Measurements from ENCODE around the gene UQCC5.

Gene UQCC5

DNA sequence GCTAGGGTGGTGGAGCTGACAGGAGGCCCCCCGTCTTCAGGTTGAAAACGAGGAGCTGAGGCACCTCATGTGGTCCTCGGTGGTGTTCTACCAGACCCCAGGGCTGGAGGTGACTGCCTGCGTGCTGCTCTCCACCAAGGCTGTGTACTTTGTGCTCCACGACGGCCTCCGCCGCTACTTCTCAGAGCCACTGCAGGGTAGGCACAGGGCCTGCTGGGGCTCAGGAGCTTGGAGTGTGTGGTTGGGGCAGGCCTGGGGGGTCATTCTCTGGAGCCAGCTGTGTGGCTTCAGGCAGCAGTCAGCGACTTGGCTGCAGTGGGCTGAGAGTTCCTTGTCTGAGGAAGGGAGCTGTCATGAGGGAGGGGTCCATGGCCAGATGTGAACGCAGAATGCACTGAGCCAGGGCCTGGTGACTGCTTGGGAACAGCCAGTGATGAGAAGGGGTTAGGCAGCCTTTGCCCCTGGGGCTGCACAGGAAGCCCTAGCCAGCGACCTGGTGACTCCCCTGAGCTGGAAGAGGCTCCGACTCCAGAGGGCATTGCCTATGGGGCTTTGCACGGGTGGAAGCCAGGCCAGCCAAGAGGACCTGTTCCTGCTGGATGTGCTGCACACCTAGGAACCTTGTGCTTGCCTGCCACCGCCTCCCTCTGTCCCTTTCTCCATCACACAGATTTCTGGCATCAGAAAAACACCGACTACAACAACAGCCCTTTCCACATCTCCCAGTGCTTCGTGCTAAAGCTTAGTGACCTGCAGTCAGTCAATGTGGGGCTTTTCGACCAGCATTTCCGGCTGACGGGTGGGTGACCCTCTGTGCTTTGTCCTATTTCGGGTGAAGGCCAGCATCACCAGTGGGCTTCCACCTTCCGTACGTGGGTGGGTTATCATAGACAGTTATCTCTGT lies 46.1 kb upstream of the UQCC5 start:
- in situ Hi-C loops (cut with HindIII; ENCODE audit: low pct_ligation_motif_present, low sequenced_read_pairs), result no loop called here
- TF ChIP-seq, protein P1, sequence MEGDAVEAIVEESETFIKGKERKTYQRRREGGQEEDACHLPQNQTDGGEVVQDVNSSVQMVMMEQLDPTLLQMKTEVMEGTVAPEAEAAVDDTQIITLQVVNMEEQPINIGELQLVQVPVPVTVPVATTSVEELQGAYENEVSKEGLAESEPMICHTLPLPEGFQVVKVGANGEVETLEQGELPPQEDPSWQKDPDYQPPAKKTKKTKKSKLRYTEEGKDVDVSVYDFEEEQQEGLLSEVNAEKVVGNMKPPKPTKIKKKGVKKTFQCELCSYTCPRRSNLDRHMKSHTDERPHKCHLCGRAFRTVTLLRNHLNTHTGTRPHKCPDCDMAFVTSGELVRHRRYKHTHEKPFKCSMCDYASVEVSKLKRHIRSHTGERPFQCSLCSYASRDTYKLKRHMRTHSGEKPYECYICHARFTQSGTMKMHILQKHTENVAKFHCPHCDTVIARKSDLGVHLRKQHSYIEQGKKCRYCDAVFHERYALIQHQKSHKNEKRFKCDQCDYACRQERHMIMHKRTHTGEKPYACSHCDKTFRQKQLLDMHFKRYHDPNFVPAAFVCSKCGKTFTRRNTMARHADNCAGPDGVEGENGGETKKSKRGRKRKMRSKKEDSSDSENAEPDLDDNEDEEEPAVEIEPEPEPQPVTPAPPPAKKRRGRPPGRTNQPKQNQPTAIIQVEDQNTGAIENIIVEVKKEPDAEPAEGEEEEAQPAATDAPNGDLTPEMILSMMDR (IDR thresholded peaks at IDR 0.05; ENCODE audit: low read depth, low read length, missing control alignments), result no peak
- Histone ChIP-seq H3K36me3 (replicated peaks) (peaks cover 61% of the 10 kb centered on the region), H3K4me3 (ENCODE audit: low read depth, low read length) (no peak overlapping the region), H3K27me3 (replicated peaks) (no peaks in the 10 kb centered on the region), H3K27ac (peak overlapping the region; percentile 39)
- DNase-seq, result no peak

DNA sequence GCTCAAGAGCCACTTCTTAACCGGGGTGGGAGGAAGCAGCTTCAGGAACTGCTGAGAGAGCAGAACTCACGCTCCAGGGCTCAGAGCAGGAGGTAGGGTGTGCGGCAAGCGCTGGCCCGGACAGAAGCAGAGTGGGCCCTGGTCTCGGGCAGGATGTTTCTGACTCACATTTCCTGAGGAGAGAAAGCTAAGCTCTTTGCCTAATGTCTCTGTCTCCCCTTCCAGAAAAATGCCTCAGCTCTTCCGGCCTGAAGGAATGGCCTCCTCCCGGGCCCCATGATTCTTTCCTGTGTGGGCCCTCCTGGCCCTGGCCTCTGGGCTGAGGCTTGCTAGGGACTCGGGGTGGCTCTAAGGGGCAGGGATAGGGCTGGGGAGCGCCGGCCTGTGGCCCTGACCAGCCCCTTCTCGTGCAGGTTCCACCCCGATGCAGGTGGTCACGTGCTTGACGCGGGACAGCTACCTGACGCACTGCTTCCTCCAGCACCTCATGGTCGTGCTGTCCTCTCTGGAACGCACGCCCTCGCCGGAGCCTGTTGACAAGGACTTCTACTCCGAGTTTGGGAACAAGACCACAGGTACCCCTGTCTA lies 45.4 kb upstream of the UQCC5 start:
- TF ChIP-seq, protein P1 (IDR thresholded peaks at IDR 0.05; ENCODE audit: low read depth, low read length, missing control alignments), result no peak
- peak; percentile 53 for DNase-seq
- in situ Hi-C loops (cut with HindIII; ENCODE audit: low pct_ligation_motif_present, low sequenced_read_pairs), result no loop called here
- Histone ChIP-seq H3K4me3 (ENCODE audit: low read depth, low read length) (no peak overlapping the region), H3K27me3 (replicated peaks) (no peaks in the 10 kb centered on the region), H3K27ac (peak overlapping the region; percentile 39), H3K36me3 (replicated peaks) (peaks cover 56% of the 10 kb centered on the region)

DNA sequence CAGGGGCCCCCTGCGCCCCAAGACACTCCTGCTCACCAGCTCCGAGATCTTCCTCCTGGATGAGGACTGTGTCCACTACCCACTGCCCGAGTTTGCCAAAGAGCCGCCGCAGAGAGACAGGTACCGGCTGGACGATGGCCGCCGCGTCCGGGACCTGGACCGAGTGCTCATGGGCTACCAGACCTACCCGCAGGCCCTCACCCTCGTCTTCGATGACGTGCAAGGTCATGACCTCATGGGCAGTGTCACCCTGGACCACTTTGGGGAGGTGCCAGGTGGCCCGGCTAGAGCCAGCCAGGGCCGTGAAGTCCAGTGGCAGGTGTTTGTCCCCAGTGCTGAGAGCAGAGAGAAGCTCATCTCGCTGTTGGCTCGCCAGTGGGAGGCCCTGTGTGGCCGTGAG lies 44.3 kb upstream of the UQCC5 start:
- Histone ChIP-seq H3K36me3 (replicated peaks) (peaks cover 53% of the 10 kb centered on the region), H3K4me3 (ENCODE audit: low read depth, low read length) (no peak overlapping the region), H3K27ac (no peak overlapping the region), H3K27me3 (replicated peaks) (no peaks in the 10 kb centered on the region)
- in situ Hi-C loops (cut with HindIII; ENCODE audit: low pct_ligation_motif_present, low sequenced_read_pairs), result no loop called here
- no peak for DNase-seq
- TF ChIP-seq, protein P1 (IDR thresholded peaks at IDR 0.05; ENCODE audit: low read depth, low read length, missing control alignments), result no peak

DNA sequence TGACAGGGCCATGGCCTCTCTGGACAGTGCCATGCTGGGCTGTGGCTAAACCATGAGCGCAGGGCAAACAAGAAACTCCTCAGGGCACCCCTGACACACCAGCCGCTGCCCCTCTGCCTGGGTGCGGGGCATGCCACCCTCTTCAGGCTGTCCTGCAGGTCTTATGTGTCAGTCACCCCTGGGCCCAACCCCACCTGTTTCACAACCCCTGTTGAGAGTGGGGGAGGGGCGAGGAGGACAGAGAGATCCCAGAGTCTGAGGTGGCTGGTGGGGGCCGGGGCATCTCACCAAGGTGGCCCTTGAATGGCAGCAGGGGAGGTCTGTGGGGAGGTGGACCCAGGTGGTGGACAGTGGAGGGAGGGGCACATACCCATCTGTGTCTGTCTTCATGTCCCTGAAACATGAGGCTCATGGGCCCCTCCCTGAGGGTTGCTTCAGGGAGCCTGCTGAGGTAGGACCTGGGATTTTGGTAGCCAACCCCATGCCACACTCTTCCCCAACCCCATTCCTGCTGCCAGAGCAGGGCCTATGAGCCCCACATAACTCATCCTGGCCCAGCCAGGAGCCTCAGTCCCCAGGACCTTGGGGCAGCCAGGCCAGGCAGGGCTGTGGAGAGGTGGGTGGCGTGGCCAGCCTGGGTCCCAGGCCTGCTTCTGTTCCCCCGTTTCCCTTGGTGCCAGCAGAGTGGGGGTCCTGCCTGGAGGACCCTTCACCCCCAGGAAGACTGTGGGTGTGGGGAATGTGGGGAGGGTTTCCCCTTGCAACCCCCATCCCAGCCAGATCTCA lies 43.0 kb upstream of the UQCC5 start:
- in situ Hi-C loops (cut with HindIII; ENCODE audit: low pct_ligation_motif_present, low sequenced_read_pairs), result no loop called here
- Histone ChIP-seq H3K27me3 (replicated peaks) (no peaks in the 10 kb centered on the region), H3K4me3 (ENCODE audit: low read depth, low read length) (no peak overlapping the region), H3K27ac (no peak overlapping the region), H3K36me3 (replicated peaks) (peaks cover 39% of the 10 kb centered on the region)
- no peak for DNase-seq
- TF ChIP-seq, protein P1 (IDR thresholded peaks at IDR 0.05; ENCODE audit: low read depth, low read length, missing control alignments), result no peak

DNA sequence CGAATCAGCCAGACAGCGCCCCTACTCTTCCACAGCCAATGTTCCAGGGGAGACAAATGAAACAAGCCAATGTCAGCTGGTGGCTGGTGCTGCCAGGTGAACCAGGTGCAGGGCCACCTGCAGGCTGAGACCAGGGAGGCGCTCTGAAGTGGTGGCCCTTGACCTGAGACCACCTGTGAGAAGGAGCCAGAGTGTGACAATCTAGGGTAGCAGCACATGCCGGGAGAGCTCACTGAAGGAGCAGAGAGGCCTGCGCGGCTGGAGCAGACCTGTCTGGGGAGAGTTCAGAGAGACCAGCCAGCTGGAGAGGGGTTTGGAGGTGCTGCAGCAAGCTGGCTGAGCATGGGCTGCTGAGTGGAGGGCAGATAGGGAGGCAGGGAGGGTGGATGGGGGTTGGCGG lies 42.0 kb upstream of the UQCC5 start:
- in situ Hi-C loops (cut with HindIII; ENCODE audit: low pct_ligation_motif_present, low sequenced_read_pairs), result no loop called here

More for the DNA sequence above, 42.0 kb upstream of the UQCC5 start:
- no peak for DNase-seq
- TF ChIP-seq, protein P1 (IDR thresholded peaks at IDR 0.05; ENCODE audit: low read depth, low read length, missing control alignments), result no peak
- no peak overlapping the region for H3K27ac ChIP-seq
- no peak overlapping the region for H3K4me3 ChIP-seq (ENCODE audit: low read depth, low read length)
- H3K27me3 ChIP-seq (replicated peaks), result no peaks in the 10 kb centered on the region
- peaks cover 32% of the 10 kb centered on the region for H3K36me3 ChIP-seq (replicated peaks)
